ENCODE results near the gene PRAF2. TPM values are rescaled to one million over a fixed set of nuclear protein-coding genes. Genes with fewer than 3 reads are reported as not detected.

Gene PRAF2
- polyA plus RNA-seq, 2 of the 4 experiments (the other 2 are of a cell fraction), result 13.6 to 35.4 TPM

- no CpG with 5 or more reads among the region's 5 CpGs for WGBS (ENCODE audit: missing lambda C conversion rate)
- Histone ChIP-seq H3K27ac (no peak within 1 kb of the TSS; a peak in 1 of 6 replicates), H3K4me2 (no peak within 1 kb of the TSS), H3K9me3 (no peaks in the 10 kb centered on the region), H3K4me1 (no peaks in the 10 kb centered on the region; the same call in 2 of the 3 replicates), H3K4me3 (no peak within 1 kb of the TSS)
- POLR2A ChIA-PET, result interaction anchor here (0.6 kb wide), 1 partner anchor 45 kb away, joined by 4 read pairs; no protein-coding TSS in a partner anchor
- ATAC-seq, result peak in 1 of 2 experiments; percentile 16; a peak in 1 of 6 replicates
- CTCF ChIA-PET, result no interaction called here
- TF ChIP-seq EHMT2 (IDR thresholded peaks at IDR 0.05; ENCODE audit: low read depth) (no peak), ATOH8 (CRISPR knock-in tag; IDR thresholded peaks at IDR 0.05; ENCODE audit: low read depth) (no peak)
- no peak for FAIRE-seq
- DNase-seq (ENCODE audit: low read depth in 1 of 2, low spot score in 1 of 2), result no peak
These were observed 15.0 kb downstream of the PRAF2 start, which contains the start of gene CCDC120 for GRCh38 chrX:49058794-49059193. CCDC120 (plus strand) TSS chrX:49058999; CDS start chrX:49062042, 3,043 bp downstream.

- Histone ChIP-seq H3K4me1 (no peaks in the 10 kb centered on the region; the same call in 2 of the 3 replicates), H3K9me3 (no peaks in the 10 kb centered on the region), H3K4me2 (peak overlapping the region; percentile 80), H3K4me3 (peak overlapping the region; percentile 92), H3K27ac (peak overlapping the region; percentile 90 to 99)
- TF ChIP-seq ZSCAN20 (CRISPR knock-in tag; IDR thresholded peaks at IDR 0.05), result no peak
- no peak for TF ChIP-seq HOXB5 (CRISPR knock-in tag; IDR thresholded peaks at IDR 0.05)
- TF ChIP-seq RFX5 (IDR thresholded peaks at IDR 0.05), result no peak
- TF ChIP-seq RAD21 (conservative IDR thresholded peaks at IDR 0.05 in 1 of 2, IDR thresholded peaks at IDR 0.05 in 1 of 2), result no peak
- no peak for TF ChIP-seq USF2 (IDR thresholded peaks at IDR 0.05)
- no peak for TF ChIP-seq EP300 (IDR thresholded peaks at IDR 0.05)
- no peak for TF ChIP-seq ZFP36 (IDR thresholded peaks at IDR 0.05; ENCODE audit: borderline replicate concordance, partially characterized antibody)
- no peak for TF ChIP-seq NFE2L2 (conservative IDR thresholded peaks at IDR 0.05; ENCODE audit: low read length)
- no peak for TF ChIP-seq E2F6 (IDR thresholded peaks at IDR 0.05; ENCODE audit: borderline replicate concordance, low read depth)
- TF ChIP-seq TFCP2L1 (CRISPR knock-in tag; IDR thresholded peaks at IDR 0.05), result no peak
- no peak for TF ChIP-seq HEYL (CRISPR knock-in tag; IDR thresholded peaks at IDR 0.05)
- CTCF ChIA-PET, result interaction anchor here (1.5 kb wide), 1 partner anchor 102 kb away, joined by 5 read pairs; no protein-coding TSS in a partner anchor
- DNase-seq (ENCODE audit: low read depth in 1 of 2, low spot score in 1 of 2) (no peak), ATAC-seq (peak in 1 of 2 experiments; percentile 8; a peak in 2 of 6 replicates), FAIRE-seq (peak; percentile 39)
- WGBS (ENCODE audit: missing lambda C conversion rate), result 83% methylated on average over 5 of the region's 5 CpGs
- POLR2A ChIA-PET, result no interaction called here
These were observed 19.6 kb downstream of the PRAF2 start for GRCh38 chrX:49054073-49054762.

- Histone ChIP-seq H3K4me3 (peak overlapping the region; percentile 92), H3K4me1 (no peaks in the 10 kb centered on the region), H3K4me2 (peak overlapping the region; percentile 80), H3K9me3 (no peaks in the 10 kb centered on the region), H3K27ac (peak overlapping the region; percentile 90 to 99)
- DNase-seq (ENCODE audit: low read depth in 1 of 2, low spot score in 1 of 2) (peak; percentile 71 to 77), FAIRE-seq (no peak), ATAC-seq (peak; percentile 76 to 90)
- ChIA-PET POLR2A (interaction anchor here (1.0 kb wide), 1 partner anchor 10 kb away, joined by 8 read pairs; the partner anchor contains the start of gene TFE3), CTCF (no interaction called here)
- TF ChIP-seq HES2 (IDR thresholded peaks at IDR 0.05) (no peak), POLR2A (IDR thresholded peaks at IDR 0.05; ENCODE audit: low read length) (peak; percentile 34), CBX8 (IDR thresholded peaks at IDR 0.05) (no peak), PHF8 (IDR thresholded peaks at IDR 0.05; ENCODE audit: borderline replicate concordance, low read depth) (peak; percentile 47; the same call in 1 of the 2 replicates), MAX (IDR thresholded peaks at IDR 0.05) (peak; percentile 60), KDM5A (IDR thresholded peaks at IDR 0.05) (no peak), E2F6 (IDR thresholded peaks at IDR 0.05; ENCODE audit: borderline replicate concordance, low read depth) (peak; percentile 62; the same call in 1 of the 2 replicates), MAFK (IDR thresholded peaks at IDR 0.05; ENCODE audit: partially characterized antibody) (no peak), FOSB (CRISPR knock-in tag; IDR thresholded peaks at IDR 0.05) (no peak), FOSL2 (IDR thresholded peaks at IDR 0.05) (no peak), FOSL2 (CRISPR knock-in tag; IDR thresholded peaks at IDR 0.05) (no peak), JUN (IDR thresholded peaks at IDR 0.05) (peak in 1 of 2 experiments; percentile 46; a peak in 1 of 5 replicates), BCL3 (IDR thresholded peaks at IDR 0.05) (0 out of 3 replicates have a peak, but pooled peaks have one; percentile 22)
- 10% methylated on average over 16 of the region's 79 CpGs for WGBS (ENCODE audit: missing lambda C conversion rate)
These were observed 20.4 kb downstream of the PRAF2 start for GRCh38 chrX:49053223-49054072.

Measured in A549 (cell line).